Tibial nerve (tissue), 4 donors: Measurements from ENCODE around the gene ZNF35.

ENCODE experiments used
- EP300 ChIP-seq, 2 donors: sonication (generic); formaldehyde crosslinking; IDR thresholded peaks; one replicate each; pipeline ENCODE4 v1.6.1; 2017; ENCODE audit warnings: antibody characterized with exemption in 2 of 2, mild to moderate bottlenecking in 1 of 2
- POLR2A ChIP-seq, 2 donors: fragments of 450-650 bp; IDR thresholded peaks; one replicate each; pipeline ENCODE4 v1.6.1; 2017; ENCODE audit warnings: antibody characterized with exemption in 2 of 2, mild to moderate bottlenecking in 2 of 2, moderate library complexity in 2 of 2
- TF ChIP-seq, protein P1 (sequence below), 5 experiments: fragments of 200-600 bp in 3 of 5; fragments of 450-650 bp in 2 of 5; sonication (generic) in 3 of 5; IDR thresholded peaks; one replicate each; pipeline ENCODE4 v1.5.1; 2016 to 2019; ENCODE audit warnings: antibody characterized with exemption in 5 of 5, mild to moderate bottlenecking in 3 of 5, moderate library complexity in 2 of 5

DNA sequence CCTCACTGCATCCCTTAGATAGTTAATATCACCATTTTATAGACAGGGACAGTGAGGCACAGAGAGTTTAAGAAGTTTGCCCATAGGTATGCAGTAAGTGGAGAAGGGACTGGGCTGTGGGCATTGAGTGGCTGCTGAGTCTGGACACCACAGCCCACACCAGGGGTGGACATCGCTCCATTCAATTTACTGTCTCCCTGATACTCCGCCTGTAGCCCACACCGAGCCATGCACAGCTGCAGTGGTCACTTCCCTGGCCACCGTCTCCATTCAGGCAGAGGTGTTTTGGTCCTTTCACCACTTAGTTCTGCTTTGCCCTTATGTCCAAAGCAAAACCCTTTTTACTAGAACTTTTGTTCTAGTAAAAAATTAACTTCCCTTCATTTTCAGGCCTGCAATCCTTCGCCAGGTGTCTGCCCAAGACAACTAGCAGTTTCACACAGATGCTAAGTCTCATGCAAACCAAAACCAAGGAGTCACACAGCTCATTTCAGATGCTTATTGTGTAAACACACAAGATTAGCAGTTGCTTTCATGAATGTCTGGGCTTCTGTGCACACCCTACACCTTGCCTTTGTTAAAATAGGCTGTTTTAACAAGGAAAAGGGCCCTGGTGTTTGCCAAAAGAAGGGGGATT is 30.1 kb downstream of the ZNF35 start:
- TF ChIP-seq, protein P1, sequence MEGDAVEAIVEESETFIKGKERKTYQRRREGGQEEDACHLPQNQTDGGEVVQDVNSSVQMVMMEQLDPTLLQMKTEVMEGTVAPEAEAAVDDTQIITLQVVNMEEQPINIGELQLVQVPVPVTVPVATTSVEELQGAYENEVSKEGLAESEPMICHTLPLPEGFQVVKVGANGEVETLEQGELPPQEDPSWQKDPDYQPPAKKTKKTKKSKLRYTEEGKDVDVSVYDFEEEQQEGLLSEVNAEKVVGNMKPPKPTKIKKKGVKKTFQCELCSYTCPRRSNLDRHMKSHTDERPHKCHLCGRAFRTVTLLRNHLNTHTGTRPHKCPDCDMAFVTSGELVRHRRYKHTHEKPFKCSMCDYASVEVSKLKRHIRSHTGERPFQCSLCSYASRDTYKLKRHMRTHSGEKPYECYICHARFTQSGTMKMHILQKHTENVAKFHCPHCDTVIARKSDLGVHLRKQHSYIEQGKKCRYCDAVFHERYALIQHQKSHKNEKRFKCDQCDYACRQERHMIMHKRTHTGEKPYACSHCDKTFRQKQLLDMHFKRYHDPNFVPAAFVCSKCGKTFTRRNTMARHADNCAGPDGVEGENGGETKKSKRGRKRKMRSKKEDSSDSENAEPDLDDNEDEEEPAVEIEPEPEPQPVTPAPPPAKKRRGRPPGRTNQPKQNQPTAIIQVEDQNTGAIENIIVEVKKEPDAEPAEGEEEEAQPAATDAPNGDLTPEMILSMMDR (IDR thresholded peaks at IDR 0.05), result no peak
- TF ChIP-seq EP300 (IDR thresholded peaks at IDR 0.05) (no peak), POLR2A (IDR thresholded peaks at IDR 0.05) (no peak)
